GM19372 (cell line): ENCODE data around the gene ERFE.
A peak's percentile ranks its signal among the peaks of the same experiment; 100 is the strongest.
"Not testable (repeated sequence)": the region's sequence is repeated elsewhere in the genome, so short reads cannot be mapped to it uniquely, and the experiment has no call there.

Experiments used
- ATAC-seq: cut with Tn5 transposase; IDR thresholded peaks from one replicate; pipeline ENCODE4 v1.9.1; 2021; ENCODE audit warnings: mild to moderate bottlenecking, low read depth, moderate library complexity; ENCODE audit not compliant: unreplicated experiment

ERFE gene, protein sequence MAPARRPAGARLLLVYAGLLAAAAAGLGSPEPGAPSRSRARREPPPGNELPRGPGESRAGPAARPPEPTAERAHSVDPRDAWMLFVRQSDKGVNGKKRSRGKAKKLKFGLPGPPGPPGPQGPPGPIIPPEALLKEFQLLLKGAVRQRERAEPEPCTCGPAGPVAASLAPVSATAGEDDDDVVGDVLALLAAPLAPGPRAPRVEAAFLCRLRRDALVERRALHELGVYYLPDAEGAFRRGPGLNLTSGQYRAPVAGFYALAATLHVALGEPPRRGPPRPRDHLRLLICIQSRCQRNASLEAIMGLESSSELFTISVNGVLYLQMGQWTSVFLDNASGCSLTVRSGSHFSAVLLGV

DNA sequence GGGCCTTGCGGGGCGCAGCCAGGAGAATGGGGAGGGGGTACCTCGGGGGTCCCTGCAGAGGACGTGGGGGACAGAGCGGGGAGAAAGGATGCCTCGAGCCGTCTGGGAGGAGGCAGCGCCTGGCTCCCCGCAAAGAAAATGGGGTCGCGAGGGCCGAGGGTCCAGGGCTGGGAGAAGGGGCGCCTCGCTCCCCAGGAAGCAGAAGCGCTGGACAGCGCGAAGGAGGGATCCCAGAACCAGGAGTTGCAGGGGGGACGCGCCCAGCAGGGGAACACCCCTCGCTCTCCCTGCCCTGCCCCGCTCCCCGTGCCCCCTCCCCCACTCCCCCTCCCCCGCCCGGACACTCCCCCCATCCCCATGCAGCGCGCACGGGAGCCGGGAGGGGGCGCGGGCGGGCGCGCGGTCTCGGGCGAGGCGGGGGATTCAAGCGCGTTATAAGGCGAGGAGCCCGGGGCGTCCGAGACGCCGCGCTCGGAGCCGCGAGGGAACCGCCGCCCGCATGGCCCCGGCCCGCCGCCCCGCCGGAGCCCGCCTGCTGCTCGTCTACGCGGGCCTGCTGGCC lies at the start of gene ERFE:
ERFE (plus strand) TSS at position 462 of the 562 bp plus-strand sequence; CDS start at position 500, 38 bp downstream.
- ATAC-seq, result peak; percentile 51

DNA sequence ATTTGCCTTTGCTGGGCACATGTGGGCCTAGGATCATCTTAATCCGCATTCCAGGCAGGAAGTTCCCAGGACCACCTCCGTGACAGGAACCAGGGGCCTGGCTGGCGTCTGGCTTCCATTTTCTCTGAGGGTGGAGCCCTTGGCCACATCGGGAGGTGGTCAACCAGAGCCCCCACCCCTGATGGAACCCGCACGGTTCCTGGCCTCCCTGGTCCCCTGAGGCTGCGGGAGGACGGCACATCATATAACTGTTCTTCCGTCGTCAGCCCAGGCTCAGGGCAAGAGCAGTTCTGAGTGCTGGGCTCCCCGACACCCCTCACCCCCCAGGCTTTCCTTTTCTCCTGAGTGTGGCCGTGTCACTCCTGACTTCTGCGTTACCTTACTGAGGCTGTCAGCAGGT lies 45.2 kb upstream of the ERFE start:
- no peak for ATAC-seq

DNA sequence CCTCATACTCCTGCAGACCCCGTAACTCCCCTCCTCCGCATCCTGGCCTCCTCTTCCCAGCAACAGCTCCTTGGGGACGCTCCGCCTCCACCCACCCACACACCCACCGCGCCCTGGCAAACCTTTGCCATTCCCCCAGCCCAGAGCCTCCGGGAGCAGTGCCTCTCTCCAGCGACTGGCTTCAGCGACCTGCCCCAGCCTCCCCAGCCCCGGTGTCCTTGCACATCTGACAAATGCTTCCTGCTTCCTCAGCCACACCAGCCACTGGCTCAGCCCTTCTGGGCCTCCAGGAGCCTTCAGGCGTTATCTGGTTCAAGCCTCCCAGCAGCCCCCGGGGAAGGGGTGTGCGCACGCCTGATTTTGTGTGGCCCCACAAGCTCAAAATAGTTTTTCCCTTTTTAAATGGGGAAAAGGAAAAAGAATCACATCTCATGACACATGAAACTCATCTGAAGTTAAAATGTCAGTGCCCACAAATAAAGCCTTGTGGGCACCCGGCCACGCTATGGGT lies 44.4 kb upstream of the ERFE start:
- no peak for ATAC-seq

DNA sequence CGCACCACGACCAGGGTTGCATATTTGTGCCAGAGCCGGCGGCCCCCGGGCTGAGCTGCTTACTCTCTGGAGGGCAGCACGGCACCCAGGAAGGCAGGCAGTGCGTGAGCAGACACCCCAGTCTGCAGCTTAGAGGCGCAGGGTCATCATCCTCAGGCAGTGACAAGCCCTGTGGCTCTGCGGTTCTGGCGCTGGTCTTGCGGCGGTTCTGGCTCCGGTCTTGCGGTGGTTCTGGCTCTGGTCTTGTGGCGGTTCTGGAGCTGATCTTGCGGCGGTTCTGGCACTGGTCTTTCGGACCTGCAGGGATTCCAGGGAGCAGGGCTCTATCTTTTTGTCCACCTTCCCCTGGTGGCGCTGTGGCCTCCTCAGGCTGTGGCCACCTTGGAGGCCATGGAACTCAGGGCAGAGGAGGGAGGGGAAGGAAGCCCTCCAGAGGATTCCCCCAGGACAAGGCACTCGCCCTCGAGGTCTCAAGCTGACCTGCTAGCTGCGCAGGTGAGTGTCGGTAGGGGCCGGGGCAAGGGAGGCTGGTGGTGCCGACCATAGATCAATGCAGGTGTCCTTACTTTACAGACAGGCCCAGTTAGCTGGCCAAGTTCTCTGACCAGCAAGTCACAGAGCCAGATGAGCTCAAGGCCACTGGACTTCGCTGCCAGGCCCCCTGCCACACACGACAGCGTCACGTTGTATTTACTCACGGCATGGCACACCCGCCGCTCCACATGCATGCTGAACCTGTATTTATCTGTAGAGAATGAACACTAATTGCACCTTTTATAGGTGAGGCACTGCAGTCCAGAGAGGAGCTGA lies 43.7 kb upstream of the ERFE start:
- ATAC-seq, result no peak

DNA sequence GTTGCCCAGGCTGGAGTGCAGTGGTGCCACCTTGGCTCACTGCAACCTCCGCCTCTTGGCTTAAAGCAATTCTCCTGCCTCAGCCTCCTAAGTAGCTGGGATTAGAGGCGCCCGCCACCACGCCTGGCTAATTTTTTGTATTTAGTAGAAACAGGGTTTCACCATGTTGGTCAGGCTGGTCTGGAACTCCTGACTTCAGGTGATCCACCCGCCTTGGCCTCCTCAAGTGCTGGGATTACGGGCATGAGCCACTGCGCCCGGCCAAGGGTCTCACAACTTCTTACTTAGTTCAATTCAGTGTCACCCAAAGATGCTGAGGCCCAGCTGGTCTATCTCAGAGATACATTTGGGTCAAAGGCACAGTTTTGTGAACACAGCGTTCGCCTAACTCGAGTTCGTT lies 43.1 kb upstream of the ERFE start:
- not testable (repeated sequence) for ATAC-seq

DNA sequence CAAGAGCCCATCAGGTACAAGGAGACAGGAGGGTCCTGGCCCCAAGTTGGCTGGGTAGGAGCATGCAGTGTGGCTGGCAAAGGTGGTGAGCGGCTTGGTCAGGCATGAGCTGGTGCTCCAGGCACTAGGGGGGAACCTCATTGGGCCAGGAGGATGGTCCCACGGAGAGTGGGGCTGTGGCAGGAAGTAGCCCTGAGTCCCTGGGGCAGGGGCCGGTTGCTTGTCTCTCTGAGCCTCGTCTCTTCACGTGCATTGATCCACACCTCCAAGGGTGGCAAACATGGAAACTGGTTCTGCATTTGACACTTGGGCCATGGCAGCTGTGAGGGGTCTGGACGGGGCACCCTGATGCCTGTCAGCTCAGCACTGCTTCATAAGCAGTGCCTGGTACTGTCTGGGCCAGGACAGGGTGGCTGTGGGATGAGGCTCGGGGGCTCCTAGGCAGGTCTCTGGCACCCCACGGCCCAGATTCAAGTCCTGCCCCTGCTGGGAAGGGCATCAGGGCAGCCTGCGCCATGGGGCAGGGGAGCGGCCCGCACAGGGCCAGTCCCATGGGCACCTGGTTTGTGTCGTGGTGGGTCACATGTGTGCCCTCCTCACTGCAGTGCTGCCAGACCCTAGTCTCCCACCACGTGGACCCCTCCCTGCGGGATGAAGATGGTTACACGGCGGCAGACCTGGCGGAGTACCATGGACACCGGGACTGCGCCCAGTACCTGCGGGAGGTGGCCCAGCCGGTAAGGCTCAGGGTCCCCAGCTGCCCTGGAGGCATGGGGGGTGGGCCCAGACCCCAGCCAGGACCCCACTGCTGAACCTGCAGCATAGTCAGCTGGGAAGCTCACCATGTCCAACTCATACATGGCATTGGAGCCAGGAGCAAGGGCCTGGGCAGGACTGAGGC lies 42.2 kb upstream of the ERFE start:
- ATAC-seq, result no peak

DNA sequence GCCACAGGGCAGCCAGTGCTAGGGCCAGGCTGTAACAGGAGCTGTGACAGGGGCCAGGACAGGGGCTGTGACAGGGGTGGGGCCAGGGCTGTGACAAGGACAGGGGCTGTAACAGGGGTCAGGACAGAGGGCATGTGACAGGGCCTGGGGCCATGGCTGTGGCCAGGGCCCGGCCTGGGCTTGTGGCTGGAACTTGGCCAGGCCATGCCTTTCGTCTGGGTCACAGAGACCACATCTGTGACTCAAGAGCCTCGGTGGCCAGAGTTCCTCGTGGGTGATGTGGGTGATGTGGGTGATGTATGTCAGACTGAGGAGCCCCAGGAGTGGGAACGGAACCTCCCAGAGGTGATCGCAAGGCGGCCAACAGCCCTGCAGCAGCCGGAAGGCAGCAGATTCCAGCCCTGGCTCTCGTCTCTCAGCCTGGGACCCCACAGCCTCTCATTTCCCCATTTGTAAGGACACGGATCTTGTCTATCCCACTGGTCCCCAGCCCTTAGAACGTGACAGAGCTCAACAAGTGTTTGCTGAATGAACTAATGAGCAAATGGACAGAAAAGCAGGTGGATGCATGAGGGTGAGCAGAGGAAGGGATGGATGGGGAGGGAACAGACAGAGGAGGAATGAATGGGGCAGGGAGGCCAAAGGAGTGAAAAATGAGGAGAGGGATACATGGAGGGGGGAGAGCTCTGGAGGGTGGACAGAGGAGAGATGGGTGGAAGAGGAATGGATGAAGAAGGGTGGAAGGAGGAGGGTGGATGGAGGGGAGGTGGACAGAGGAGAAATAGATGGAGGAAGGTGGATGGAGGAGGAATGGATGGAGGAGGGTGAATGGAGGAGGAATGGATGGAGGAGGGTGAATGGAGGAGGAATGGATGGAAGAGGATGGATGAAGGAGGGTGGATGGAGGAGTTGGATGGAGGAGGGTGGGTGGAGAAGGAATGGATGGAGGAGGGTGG lies 41.3 kb upstream of the ERFE start:
- no peak for ATAC-seq

DNA sequence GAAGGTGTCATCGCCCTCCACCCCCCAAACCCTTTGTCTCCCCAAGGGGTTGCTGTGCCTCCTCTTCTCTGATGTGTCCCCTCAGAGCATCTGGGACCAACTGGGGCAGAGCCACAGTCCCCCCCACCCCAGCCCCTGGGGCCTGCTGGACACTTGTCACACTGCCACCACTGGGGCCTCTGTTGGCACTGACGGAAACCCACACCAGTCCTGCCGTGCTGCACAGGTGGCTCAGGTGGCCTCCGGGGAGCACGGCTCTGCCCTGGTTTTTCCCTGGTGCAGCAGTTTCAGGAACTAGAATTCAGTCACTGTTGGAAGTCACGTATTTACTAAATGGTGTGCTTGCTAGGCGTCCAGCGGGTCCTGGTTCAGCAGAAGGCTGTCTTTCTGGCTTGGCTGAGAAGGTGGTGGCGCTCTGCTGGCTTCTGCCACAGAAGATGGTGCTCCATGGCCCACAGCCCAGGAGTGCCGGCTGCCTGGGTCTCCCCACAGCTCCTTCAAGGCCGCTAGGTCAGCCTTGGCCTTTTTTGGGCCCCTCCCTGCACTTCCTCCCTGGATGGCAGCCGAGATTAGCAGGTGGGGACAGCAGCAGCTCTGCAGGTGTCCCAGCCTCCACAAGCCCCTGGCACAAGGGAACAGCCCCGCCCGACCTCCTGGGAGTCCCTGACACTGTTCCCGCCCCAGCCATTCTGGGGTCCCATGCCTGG lies 38.9 kb upstream of the ERFE start:
- ATAC-seq, result no peak

DNA sequence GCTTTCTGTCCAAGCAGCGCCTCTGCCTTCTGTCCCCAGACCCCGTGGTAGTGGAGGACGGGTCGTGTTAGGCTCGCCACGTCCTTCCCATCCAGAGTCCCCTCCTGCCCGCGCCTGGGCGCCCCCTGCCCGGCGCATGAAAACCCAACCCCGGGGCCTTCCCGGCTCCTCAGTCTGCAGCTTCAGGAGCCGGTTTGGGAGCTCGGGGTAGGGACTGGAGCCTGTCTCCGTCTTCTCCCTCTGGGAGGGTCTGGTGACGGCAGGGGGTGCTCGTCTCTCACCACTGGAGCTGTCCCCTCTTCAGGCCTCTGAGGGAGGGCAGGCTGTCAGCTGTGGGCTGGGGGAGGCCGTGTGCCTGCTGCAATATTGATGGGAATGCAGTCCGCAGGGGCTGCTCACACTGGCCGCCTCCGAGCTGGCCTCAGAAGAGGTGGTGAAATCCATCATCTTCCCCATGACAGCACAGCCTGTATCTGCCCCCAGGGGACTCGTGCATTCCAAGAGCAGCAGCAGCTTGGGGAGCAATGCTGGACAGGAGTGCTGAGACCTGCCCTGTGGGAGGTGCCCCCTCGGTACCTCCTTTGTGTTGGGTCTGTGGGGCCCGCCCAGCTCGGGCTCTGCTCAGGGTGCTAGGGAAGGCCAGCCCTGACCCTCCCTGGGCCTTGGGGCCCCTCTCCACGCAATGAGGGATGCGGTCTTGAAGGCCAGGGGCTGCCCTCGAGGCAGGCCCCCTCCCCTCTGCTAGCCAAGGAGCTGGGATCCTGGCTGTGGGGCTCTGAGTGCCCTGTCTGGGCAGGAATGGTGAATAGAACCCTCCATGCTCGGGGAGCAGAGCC lies 38.1 kb upstream of the ERFE start:
- ATAC-seq, result no peak

DNA sequence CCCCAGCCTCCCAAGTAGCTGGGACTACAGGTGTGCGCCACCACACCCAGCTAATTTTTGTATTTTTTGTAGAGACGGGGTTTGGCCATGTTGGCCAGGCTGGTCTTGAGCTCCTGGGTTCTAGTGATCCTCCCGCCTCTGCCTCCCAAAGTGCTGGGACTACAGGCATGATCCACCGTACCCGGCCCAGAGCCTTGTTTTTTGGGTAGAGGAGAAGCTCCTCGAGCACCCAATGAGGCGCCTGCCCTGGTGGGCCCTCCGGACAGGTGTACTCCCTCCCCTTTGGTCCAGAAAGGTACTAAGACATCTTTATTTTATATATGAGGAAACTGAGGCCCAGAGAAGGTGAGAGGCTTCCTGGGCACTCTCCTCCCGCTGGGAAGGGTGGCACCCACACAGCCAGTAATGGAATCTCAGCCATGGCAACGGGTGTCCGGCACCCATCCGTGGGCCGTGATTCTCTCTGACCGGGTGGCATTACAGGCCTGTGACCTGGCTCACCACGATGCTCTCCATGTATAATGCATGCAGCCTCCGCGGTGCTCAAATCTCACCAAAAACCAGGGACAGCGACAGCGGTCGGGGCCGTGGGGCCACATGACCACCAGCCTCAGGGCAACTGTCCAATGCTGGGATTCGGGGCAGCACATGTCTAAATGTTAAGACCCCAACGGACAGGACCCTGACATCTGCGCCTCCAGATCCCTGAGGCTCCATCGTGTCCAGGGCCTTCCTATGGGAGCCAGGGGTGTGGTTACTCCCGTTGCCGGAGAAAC lies 37.1 kb upstream of the ERFE start:
- ATAC-seq, result no peak

DNA sequence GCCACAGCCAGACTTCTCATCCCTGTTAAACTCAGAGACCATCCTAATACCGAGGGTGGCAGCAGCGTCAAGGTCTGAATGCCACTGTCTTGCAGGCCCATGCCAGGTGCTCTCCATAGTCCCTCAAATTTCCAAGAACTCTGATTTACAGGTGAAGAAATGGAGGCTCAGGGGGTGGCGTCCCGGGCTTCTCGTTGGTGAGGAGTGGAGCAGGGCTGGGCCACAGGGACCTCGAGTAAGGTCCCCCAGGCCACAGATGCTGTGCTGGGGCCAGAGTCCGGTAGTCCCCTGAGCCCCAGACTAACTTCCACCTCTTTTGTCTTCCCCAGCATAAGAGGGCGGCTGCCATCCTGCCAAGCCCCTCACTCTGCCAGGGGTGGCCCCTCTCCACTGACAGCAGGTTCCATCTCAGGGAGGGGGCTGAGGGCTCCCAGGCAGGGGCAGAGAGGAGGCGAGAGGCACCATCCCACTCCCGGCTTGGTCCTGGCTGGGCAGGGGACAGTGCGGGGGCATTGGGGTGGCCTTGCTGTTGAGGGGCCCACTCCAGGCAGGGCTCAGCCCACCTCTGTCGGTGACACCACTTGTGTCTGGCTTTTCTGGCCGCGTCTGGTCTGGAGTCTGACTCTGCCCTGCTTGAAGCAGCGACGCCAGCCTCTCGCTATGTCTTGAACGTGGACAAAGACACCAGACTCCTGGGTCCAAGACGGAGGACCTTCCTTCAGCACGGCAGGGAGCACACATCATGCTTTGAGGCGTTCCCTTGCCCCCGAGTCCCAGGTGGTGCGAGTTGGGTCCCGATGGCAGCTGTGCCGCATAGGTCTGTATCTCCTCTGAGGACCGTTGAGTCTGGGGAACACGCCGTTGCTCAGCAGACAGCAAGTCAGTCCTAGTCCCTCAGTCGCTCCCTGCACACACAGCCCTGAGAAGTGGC lies 36.2 kb upstream of the ERFE start:
- ATAC-seq, result no peak

DNA sequence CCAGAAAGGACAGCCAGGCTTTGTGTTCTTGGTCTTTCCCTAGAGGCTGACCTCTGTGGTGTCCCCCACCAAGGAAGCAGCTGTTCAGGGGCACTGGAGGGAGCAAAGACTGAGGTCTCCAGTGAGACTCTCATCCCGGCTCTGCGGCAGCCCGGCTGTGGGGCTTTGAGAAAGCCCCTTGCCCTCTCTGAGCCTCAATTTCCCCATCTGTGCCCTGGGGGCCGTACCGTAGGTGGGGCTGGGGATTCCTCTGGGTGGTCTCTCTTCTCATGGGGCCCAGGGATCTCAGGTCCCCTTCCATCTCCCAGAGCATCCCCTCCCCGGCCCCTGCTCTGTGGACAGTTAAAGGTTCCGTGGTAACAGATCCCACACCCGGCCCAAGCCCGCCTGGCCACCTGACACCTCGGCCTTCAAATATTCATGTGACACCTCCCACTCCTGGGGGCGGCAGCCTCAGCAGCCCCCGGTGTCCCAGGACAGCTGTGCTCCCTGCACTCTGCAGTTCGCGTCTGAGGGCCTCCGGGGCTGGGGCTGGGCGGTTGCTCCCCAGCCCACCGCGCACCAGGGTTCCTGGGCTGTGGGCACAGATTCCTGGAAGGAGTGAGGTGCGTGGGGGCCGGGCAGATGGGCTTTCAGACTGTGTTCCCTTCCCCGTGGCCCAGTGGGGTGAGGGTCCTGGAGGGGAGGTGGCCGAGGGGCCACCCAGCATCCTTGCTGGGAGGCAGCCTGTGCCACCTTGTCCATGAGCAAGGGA lies 35.4 kb upstream of the ERFE start:
- ATAC-seq, result no peak

DNA sequence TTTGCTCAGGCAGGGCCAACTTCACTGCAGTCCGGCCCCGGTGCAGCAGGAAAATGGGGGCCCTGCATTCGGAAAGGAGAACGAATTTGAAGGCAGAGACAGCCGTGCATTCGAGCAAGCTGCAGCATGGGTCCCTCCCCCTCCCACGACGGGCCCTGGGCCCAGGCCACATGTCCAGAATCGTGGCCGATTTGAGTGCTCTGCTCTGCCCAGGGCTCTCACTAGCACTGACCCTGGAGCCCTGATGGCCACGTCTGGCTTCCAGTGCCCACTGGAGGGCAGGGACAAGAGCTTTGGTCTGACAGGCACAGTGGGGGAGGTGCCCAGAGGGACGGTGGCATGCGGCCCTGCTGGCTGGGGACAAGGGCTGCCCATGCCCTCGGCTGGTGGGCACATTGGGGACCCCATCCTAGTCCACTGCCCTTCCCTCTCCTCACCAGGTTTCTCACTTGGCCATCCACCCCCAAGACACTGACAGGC lies 34.7 kb upstream of the ERFE start:
- no peak for ATAC-seq

DNA sequence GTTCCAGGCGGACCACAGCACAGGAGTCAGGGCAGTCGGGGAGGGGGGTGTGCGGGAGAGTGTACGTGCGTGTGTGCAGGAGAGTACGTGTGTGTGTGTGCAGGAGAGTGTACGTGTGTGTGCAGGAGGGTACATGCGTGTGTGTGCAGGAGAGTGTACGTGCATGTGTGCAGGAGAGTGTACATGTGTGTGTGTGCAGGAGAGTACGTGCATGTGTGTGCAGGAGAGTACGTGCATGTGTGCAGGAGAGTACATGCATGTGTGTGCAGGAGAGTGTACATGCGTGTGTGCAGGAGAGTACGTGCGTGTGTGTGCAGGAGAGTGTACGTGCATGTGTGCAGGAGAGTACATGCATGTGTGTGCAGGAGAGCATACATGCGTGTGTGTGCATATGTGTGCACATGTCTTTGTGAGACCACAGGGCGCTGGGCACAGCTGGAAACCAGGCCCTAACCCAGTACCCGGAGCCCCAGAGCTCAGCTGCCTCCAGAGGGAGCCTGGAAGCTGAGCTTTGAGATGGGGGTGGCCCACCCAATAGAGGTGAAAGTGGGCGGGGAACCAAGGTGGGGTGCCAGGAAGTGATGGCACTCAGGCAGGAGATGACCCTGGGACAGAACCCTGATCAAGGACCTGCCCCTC lies 34.2 kb upstream of the ERFE start:
- no peak for ATAC-seq
